Activated CD4-positive, alpha-beta T cell treated with anti-CD3 and anti-CD28 coated beads, Interleukin-2, amount 50 U/mL, for 1 hour (primary cell): ENCODE data around the gene HS3ST1.
"Not testable (repeated sequence)": the region's sequence is repeated elsewhere in the genome, so short reads cannot be mapped to it uniquely, and the experiment has no call there.

Source experiments
- DNase-seq: peaks from one replicate; pipeline ENCODE4 v3.0.0-alpha.2; 2020

HS3ST1 gene

DNA sequence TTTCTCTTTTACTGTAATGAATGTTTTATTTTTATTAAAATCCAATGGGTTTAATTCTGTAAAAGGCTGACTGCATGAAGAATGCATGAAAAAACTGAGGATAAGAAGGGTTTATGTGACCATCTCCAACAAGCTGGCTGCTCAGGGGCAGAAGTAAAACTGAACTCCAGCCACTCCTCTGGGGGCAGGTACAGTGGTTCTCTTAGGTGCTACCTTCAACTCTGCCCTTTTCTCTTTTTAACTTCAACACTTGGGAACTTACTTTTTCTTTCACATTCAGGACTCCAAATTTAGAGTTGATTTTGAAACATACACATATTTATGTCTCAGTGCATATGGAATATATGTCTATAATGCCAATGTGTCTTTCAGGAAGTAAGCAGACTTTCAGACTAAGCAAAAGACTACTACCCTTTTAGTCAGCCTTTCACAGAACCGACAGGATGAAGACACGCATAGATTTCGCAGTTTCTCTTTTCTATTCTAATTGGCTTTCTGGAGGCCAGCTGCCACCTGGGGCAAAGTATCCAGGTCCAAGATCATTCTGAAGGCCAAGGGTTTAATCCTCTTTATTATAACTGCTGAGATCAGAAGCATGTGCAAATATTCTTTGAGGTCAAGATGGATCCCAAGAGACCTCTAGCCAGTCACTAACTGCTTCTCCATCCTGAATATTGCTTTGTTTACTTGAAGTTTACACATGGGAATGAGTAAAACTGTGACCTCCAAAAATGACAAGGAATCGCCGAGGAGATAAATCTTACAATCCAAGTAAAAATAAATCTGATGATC lies 30.7 kb downstream of the HS3ST1 start:
- DNase-seq: no peak

DNA sequence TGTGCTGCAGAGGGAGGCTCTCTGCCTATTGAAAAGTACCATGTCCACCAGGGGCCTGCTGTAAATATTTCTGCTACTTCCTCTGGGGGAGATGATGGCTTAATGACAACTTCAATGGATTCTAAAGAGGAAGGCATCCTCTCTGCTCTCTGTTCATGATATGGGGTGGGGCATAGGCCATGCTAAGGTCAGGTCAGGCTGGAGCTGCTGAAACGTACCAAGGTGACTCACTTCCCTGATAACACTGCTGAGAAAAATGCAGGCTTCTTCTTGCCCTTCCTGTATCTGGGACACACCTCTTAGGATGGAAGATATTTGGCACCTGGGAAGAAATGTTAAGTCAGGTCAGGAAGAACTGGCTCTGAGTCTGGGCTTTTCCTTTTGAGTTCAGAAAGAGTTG lies 31.5 kb downstream of the HS3ST1 start:
- no peak for DNase-seq

GRCh38 chr4:11393551-11393950 lies 35.1 kb downstream of the HS3ST1 start:
- DNase-seq: no peak

- DNase-seq: not testable (repeated sequence)
Measured at GRCh38 chr4:11384072-11384471, 44.6 kb downstream of the HS3ST1 start.

GRCh38 chr4:11376571-11376970 lies 52.1 kb downstream of the HS3ST1 start:
- no peak for DNase-seq

DNA sequence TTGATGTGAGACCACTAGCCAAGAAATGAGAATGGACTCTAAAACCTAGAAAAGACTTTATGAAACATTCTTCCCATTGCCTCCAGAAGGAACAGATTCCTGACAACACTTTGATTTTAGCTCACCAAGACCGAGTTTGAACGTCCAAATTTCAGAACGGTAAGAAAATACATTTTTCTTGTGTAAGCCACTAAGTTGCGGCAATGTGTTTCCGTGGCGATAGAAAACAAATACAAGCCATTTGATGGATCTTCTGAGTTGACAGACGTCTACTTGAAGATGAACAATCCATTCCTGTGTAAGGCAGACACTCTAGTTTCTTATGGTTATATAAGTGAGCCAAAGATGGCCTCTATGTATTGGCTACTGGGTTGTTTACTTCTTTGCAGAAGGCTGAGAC lies 52.5 kb downstream of the HS3ST1 start:
- DNase-seq: no peak

- no peak for DNase-seq
Measured at GRCh38 chr4:11368701-11369115, 60.0 kb downstream of the HS3ST1 start.

DNA sequence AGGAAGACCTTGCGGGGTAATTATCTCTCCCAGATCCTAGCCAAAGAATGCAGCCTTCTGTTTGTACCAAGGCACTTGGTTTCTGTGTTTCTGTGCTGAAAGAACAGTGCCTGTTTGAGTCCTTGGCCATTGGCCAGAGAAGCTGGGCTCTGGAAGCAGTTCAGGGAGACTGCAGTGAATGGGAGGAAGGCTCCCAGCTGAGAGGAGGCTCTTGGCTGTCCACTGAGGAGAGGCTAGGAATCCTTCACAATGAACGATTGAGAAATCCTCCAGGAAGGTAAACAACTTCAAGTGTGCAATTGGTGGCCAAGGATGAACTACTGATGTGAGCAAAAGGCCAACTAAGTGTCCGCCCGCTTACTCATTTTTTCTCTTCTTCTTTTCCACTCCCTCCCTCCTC lies 61.3 kb downstream of the HS3ST1 start:
- DNase-seq: no peak

GRCh38 chr4:11366859-11367258 lies 61.8 kb downstream of the HS3ST1 start:
- no peak for DNase-seq

GRCh38 chr4:11365039-11365438 lies 63.7 kb downstream of the HS3ST1 start:
- DNase-seq: no peak

- DNase-seq: no peak
Measured at GRCh38 chr4:11359591-11359990, 69.1 kb downstream of the HS3ST1 start.

- DNase-seq: no peak
Measured at GRCh38 chr4:11355226-11355625, 73.5 kb downstream of the HS3ST1 start.

DNA sequence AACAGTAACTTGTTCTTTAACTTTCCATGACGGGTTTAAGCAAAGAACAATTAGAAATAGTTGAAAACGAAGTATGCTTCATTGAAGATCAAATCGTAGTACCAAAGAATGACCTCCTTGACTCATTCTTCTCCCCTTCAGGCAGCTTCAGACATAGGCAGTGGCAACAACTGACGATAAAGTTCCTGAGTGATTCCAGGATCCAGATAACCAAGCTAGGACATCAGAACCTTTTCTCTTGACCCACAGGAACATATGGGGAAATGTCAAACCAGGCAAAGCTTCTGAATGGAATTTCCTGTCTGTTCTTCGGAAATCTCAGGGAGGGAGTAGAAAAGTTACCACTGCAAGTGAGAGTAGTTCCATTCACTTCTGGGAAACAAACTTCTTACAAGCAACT lies 74.2 kb downstream of the HS3ST1 start:
- no peak for DNase-seq

DNA sequence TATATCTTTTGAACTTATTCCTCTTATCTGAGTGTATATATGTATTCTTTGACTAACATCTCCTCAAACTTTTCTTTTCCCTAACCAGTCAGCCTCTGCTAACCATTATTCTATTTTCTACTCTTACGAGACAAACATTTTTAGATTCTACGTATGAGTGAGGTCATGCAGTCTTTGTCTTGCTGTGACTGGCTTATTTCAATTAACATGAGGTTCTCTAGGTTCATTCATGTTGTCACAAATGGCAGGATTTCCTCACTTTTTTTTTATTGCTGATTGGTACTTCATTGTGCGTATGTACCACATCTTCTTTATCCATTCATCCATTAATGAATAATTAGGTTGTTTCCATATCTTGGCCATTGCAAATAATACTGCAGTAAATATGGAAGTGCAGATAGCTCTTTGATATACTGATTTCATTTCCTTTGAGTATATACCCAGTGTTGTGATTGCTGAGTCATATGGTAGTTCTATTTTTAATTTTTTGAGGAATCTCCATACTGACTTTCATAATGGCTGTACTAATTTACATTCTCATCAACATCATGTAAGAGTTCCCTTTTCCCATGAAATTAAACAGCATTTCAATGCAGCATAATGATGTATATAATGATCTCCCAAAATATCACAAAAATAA lies 80.1 kb downstream of the HS3ST1 start:
- DNase-seq: no peak

DNA sequence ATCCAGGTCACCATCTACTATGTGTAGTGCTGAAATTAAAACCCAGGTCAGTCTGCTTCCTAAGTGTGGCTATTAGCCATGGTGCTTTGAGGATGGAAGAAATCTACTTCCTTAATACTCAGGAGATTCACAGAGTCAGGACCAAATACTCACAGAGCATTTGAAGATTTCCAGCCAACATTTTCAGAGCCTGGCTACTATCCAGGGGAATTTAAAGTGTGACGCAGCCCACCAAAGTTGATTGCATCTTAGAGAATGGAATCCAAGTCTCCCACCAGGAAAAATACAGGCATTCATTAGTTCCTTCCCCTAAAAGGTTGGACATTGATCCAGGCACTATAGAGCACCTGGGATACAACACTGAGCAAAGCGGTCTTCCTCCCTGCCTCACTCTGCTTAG lies 83.8 kb downstream of the HS3ST1 start:
- no peak for DNase-seq

DNA sequence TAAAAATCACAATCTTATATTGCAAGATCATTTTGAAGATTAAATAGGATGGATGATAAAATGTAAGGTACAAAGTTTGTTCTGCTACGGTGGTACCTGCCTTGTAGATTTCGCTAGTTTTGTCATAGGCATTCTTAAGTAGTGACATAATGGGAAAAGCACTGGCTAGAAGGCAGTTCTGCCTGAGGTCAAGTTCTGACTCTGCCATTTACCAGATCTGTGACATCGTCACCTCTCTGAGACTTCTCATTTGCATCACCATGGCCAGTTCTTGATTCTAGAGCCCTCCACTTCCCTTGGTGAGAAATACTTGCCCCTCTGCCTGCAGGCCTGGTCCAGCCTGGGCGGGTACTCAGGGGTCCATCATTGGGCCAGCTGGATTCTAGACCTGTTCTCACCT lies 85.2 kb downstream of the HS3ST1 start:
- DNase-seq: no peak
